ENCODE measurements around the gene PTPRN2.

- TF ChIP-seq EZH2 (IDR thresholded peaks at IDR 0.05; ENCODE audit: borderline replicate concordance, low read depth, low read length, poor library complexity, severe bottlenecking) = no peak
- no peak for TF ChIP-seq CTCF (conservative IDR thresholded peaks at IDR 0.05; ENCODE audit: low read depth, low read length)
Observed at GRCh38 chr7:158392251-158392650, 195.4 kb downstream of the PTPRN2 start.

Data from A673 (cell line).